ENCODE data around the gene TSLP. TPM values are rescaled to one million over a fixed set of nuclear protein-coding genes. Genes with fewer than 3 reads are reported as not detected.

Gene TSLP
- total and polyA plus RNA-seq, 2 of the 4 experiments (the other 2 are of a cell fraction) = 0.54 to 1.6 TPM

GRCh38 chr5:111071413-111071812, at the start of gene TSLP (continued):
- TF ChIP-seq USF2 (IDR thresholded peaks at IDR 0.05; ENCODE audit: low read depth, low read length) (no peak), MXI1 (IDR thresholded peaks at IDR 0.05; ENCODE audit: borderline replicate concordance, low read depth, low read length) (no peak)

- no peak overlapping the region for H2BK20ac ChIP-seq (ENCODE audit: low read depth, low read length)
- H3K4me1 ChIP-seq (ENCODE audit: control insufficient read depth, insufficient read depth, low read length) = no peaks in the 10 kb centered on the region; the same call in 1 of the 2 replicates
- H2BK5ac ChIP-seq (ENCODE audit: low read depth, low read length, poor library complexity, severe bottlenecking) = no peak overlapping the region
- H3K79me1 ChIP-seq (ENCODE audit: low read depth in 1 of 2, low read length in 2 of 2) = no peaks in the 10 kb centered on the region
- H3K4ac ChIP-seq (ENCODE audit: low read depth, low read length) = no peak overlapping the region
- no peak overlapping the region for H3K4me2 ChIP-seq (ENCODE audit: low read depth, low read length)
- CTCF ChIA-PET = no interaction called here
- H3K23ac ChIP-seq (ENCODE audit: low read depth, low read length) = no peak overlapping the region
- no peak overlapping the region for H3K56ac ChIP-seq (ENCODE audit: extremely low read depth, insufficient read depth, low read length)
- H4K91ac ChIP-seq (ENCODE audit: insufficient read depth, low read depth, low read length) = no peak overlapping the region
- H3K4me3 ChIP-seq (ENCODE audit: insufficient read depth, low read depth, low read length) = no peak overlapping the region
- H3K9me1 ChIP-seq (ENCODE audit: insufficient read depth, low read length) = no peaks in the 10 kb centered on the region
- no peak overlapping the region for H2BK120ac ChIP-seq (ENCODE audit: low read depth, low read length)
- H2AK9ac ChIP-seq (replicated peaks; ENCODE audit: low read depth, low read length, poor library complexity) = no peak overlapping the region
- POLR2A ChIA-PET (ENCODE audit: unreplicated experiment) = no interaction called here
- H3K27me3 ChIP-seq (ENCODE audit: control insufficient read depth, insufficient read depth, low read length) = no peaks in the 10 kb centered on the region
- no peak overlapping the region for H3K9ac ChIP-seq (ENCODE audit: low read depth, low read length)
- no peak overlapping the region for H2AK5ac ChIP-seq (ENCODE audit: low read depth, low read length)
- BruUV-seq (replicated peaks) = no TSS peak
- ATAC-seq (ENCODE audit: low read depth) (no peak), DNase-seq (no peak)
- no peak overlapping the region for H2AFZ ChIP-seq (replicated peaks; ENCODE audit: low read length, poor library complexity)
- TF ChIP-seq RCOR1 (IDR thresholded peaks at IDR 0.05; ENCODE audit: insufficient replicate concordance, low read length) = no peak
- no peak for TF ChIP-seq MXI1 (IDR thresholded peaks at IDR 0.05; ENCODE audit: borderline replicate concordance, low read depth, low read length)
- TF ChIP-seq CTCF (conservative IDR thresholded peaks at IDR 0.05; ENCODE audit: low read depth, low read length) = no peak
- TF ChIP-seq BHLHE40 (IDR thresholded peaks at IDR 0.05; ENCODE audit: low read depth, low read length) = no peak
- H4K8ac ChIP-seq (ENCODE audit: low read depth in 2 of 2, low read length in 2 of 2) = no peak overlapping the region
- no peaks in the 10 kb centered on the region for H3K9me3 ChIP-seq (ENCODE audit: control insufficient read depth, insufficient read depth, low read length)
- WGBS, 2 experiments (ENCODE audit: extremely low coverage in 2 of 2, insufficient read length in 1 of 2) = no CpG with 5 or more reads among the region's 5 CpGs
- in situ Hi-C loops (cut with MboI; ENCODE audit: low sequenced_read_pairs) (no loop called here), intact Hi-C loops (cut with micrococcal nuclease) (no loop called here), dilution Hi-C loops (cut with HindIII; ENCODE audit: low sequenced_read_pairs, unreplicated experiment) (no loop called here)
- H3K18ac ChIP-seq (ENCODE audit: low read depth, low read length) = no peak overlapping the region
- H4K20me1 ChIP-seq (ENCODE audit: insufficient read depth, low read length) = no peaks in the 10 kb centered on the region
- no peak overlapping the region for H3K14ac ChIP-seq (replicated peaks; ENCODE audit: low read depth, low read length)
- H3K27ac ChIP-seq (ENCODE audit: insufficient read depth, low read length) = no peak overlapping the region
- no peaks in the 10 kb centered on the region for H3K36me3 ChIP-seq (ENCODE audit: control insufficient read depth, insufficient read depth, low read length)
- H4K5ac ChIP-seq (ENCODE audit: low read depth, low read length) = no peak overlapping the region
- no peak overlapping the region for H2BK15ac ChIP-seq (ENCODE audit: low read depth, low read length)
Measured at GRCh38 chr5:111022301-111022700, 49.2 kb upstream of the TSLP start.
